ENCODE data around the gene SMARCA2. TPM values are rescaled to one million over a fixed set of nuclear protein-coding genes. Genes with fewer than 3 reads are reported as not detected.
A peak's percentile ranks its signal among the peaks of the same experiment; 100 is the strongest.

Gene SMARCA2
- polyA plus RNA-seq = 10 to 100 TPM; 20.1 to 41.4 (median 25.2) TPM

- peaks cover 28 to 43% of the 10 kb centered on the region in 2 donors for H3K4me1 Mint-ChIP-seq
- peak within 1 kb of the TSS; percentile 97 to 99 (median 99) for H3K4me3 Mint-ChIP-seq
- peak within 1 kb of the TSS; percentile 98 to 99 (median 99) for H3K27ac Mint-ChIP-seq
- H3K36me3 Mint-ChIP-seq = peaks cover 0 to 4% (median 0%) of the 10 kb centered on the region in 3 donors
- DNase-seq = peak; percentile 95 to 96 (median 96)
- H3K27me3 Mint-ChIP-seq (ENCODE audit: low read depth in 3 of 3) = peaks cover 18 to 32% (median 32%) of the 10 kb centered on the region in 3 donors
- no peaks in the 10 kb centered on the region for H3K9me3 Mint-ChIP-seq
Measured at GRCh38 chr9:2014696-2015580, at the start of gene SMARCA2. Gene SMARCA2, plus strand, starts transcription at chr9:2015347. Its CDS starts 13,676 bp downstream, at chr9:2029023.

GRCh38 chr9:1966725-1967366, 48.3 kb upstream of the SMARCA2 start:
- DNase-seq = no peak
- no peak overlapping the region for H3K27ac Mint-ChIP-seq
- H3K27me3 Mint-ChIP-seq (ENCODE audit: low read depth in 3 of 3) = peaks cover 0 to 7% (median 2%) of the 10 kb centered on the region in 3 donors
- no peaks in the 10 kb centered on the region for H3K4me1 Mint-ChIP-seq
- H3K9me3 Mint-ChIP-seq = peaks cover 0 to 2% (median 0%) of the 10 kb centered on the region in 6 donors
- H3K36me3 Mint-ChIP-seq = no peaks in the 10 kb centered on the region
- H3K4me3 Mint-ChIP-seq = no peak overlapping the region

GRCh38 chr9:1969160-1969559, 46.0 kb upstream of the SMARCA2 start:
- Mint-ChIP-seq H3K36me3 (no peaks in the 10 kb centered on the region), H3K4me1 (no peaks in the 10 kb centered on the region), H3K4me3 (no peak overlapping the region), H3K27ac (no peak overlapping the region), H3K27me3 (ENCODE audit: low read depth in 3 of 3) (peaks cover 0 to 4% (median 2%) of the 10 kb centered on the region in 3 donors), H3K9me3 (peaks cover 0 to 2% (median 0%) of the 10 kb centered on the region in 6 donors)
- no peak for DNase-seq

- Mint-ChIP-seq H3K4me1 (no peaks in the 10 kb centered on the region), H3K9me3 (peaks cover 0 to 2% (median 0%) of the 10 kb centered on the region in 6 donors), H3K4me3 (no peak overlapping the region), H3K27me3 (ENCODE audit: low read depth in 3 of 3) (peaks cover 0 to 2% (median 0%) of the 10 kb centered on the region in 3 donors), H3K36me3 (no peaks in the 10 kb centered on the region), H3K27ac (no peak overlapping the region)
- DNase-seq = no peak
Measured at GRCh38 chr9:1969898-1970297, 45.2 kb upstream of the SMARCA2 start.

- no peaks in the 10 kb centered on the region for H3K9me3 Mint-ChIP-seq
- H3K4me1 Mint-ChIP-seq = no peaks in the 10 kb centered on the region
- no peak for DNase-seq
- no peak overlapping the region for H3K4me3 Mint-ChIP-seq
- no peaks in the 10 kb centered on the region for H3K36me3 Mint-ChIP-seq
- H3K27me3 Mint-ChIP-seq (ENCODE audit: low read depth in 3 of 3) = peaks cover 0 to 2% (median 0%) of the 10 kb centered on the region in 3 donors
- no peak overlapping the region for H3K27ac Mint-ChIP-seq
Measured at GRCh38 chr9:1972672-1973071, 42.5 kb upstream of the SMARCA2 start.

GRCh38 chr9:1977026-1977425, 38.1 kb upstream of the SMARCA2 start:
- Mint-ChIP-seq H3K27ac (no peak overlapping the region), H3K4me3 (no peak overlapping the region), H3K36me3 (no peaks in the 10 kb centered on the region), H3K27me3 (ENCODE audit: low read depth in 3 of 3) (peaks cover 0 to 2% (median 0%) of the 10 kb centered on the region in 3 donors), H3K9me3 (no peaks in the 10 kb centered on the region), H3K4me1 (no peaks in the 10 kb centered on the region)
- no peak for DNase-seq

- no peaks in the 10 kb centered on the region for H3K36me3 Mint-ChIP-seq
- H3K4me3 Mint-ChIP-seq = no peak overlapping the region
- no peaks in the 10 kb centered on the region for H3K27me3 Mint-ChIP-seq (ENCODE audit: low read depth in 3 of 3)
- no peaks in the 10 kb centered on the region for H3K9me3 Mint-ChIP-seq
- no peak overlapping the region for H3K27ac Mint-ChIP-seq
- H3K4me1 Mint-ChIP-seq = no peaks in the 10 kb centered on the region
- no peak for DNase-seq
Measured at GRCh38 chr9:1978941-1979340, 36.2 kb upstream of the SMARCA2 start.

- no peaks in the 10 kb centered on the region for H3K4me1 Mint-ChIP-seq
- no peak overlapping the region for H3K4me3 Mint-ChIP-seq
- no peak overlapping the region for H3K27ac Mint-ChIP-seq
- H3K27me3 Mint-ChIP-seq (ENCODE audit: low read depth in 3 of 3) = no peaks in the 10 kb centered on the region
- no peak for DNase-seq
- H3K36me3 Mint-ChIP-seq = no peaks in the 10 kb centered on the region
- H3K9me3 Mint-ChIP-seq = no peaks in the 10 kb centered on the region
Measured at GRCh38 chr9:1979741-1980367, 35.3 kb upstream of the SMARCA2 start.

- Mint-ChIP-seq H3K36me3 (no peaks in the 10 kb centered on the region), H3K4me1 (no peaks in the 10 kb centered on the region), H3K4me3 (no peak overlapping the region), H3K9me3 (no peaks in the 10 kb centered on the region), H3K27me3 (ENCODE audit: low read depth in 3 of 3) (no peaks in the 10 kb centered on the region), H3K27ac (no peak overlapping the region)
- no peak for DNase-seq
Measured at GRCh38 chr9:1980387-1980786, 34.8 kb upstream of the SMARCA2 start.

- H3K4me1 Mint-ChIP-seq = no peaks in the 10 kb centered on the region
- peaks cover 0 to 1% (median 0%) of the 10 kb centered on the region in 3 donors for H3K27me3 Mint-ChIP-seq (ENCODE audit: low read depth in 3 of 3)
- H3K4me3 Mint-ChIP-seq = no peak overlapping the region
- H3K9me3 Mint-ChIP-seq = no peaks in the 10 kb centered on the region
- DNase-seq = no peak
- H3K27ac Mint-ChIP-seq = no peak overlapping the region
- H3K36me3 Mint-ChIP-seq = no peaks in the 10 kb centered on the region
Measured at GRCh38 chr9:1982074-1982473, 33.1 kb upstream of the SMARCA2 start.

GRCh38 chr9:1986341-1986740, 28.8 kb upstream of the SMARCA2 start:
- H3K4me3 Mint-ChIP-seq = no peak overlapping the region
- H3K4me1 Mint-ChIP-seq = no peaks in the 10 kb centered on the region
- peaks cover 0 to 1% (median 0%) of the 10 kb centered on the region in 3 donors for H3K27me3 Mint-ChIP-seq (ENCODE audit: low read depth in 3 of 3)
- no peak overlapping the region for H3K27ac Mint-ChIP-seq
- no peaks in the 10 kb centered on the region for H3K36me3 Mint-ChIP-seq
- no peak for DNase-seq
- no peaks in the 10 kb centered on the region for H3K9me3 Mint-ChIP-seq

GRCh38 chr9:1989500-1989899, 25.6 kb upstream of the SMARCA2 start:
- DNase-seq = no peak
- Mint-ChIP-seq H3K4me3 (no peak overlapping the region), H3K36me3 (no peaks in the 10 kb centered on the region), H3K4me1 (no peaks in the 10 kb centered on the region), H3K27ac (no peak overlapping the region), H3K27me3 (ENCODE audit: low read depth in 3 of 3) (peaks cover 0 to 2% (median 1%) of the 10 kb centered on the region in 3 donors), H3K9me3 (no peaks in the 10 kb centered on the region)

GRCh38 chr9:1994180-1994579, 21.0 kb upstream of the SMARCA2 start:
- Mint-ChIP-seq H3K9me3 (no peaks in the 10 kb centered on the region), H3K27ac (no peak overlapping the region), H3K27me3 (ENCODE audit: low read depth in 3 of 3) (peaks cover 0 to 8% (median 3%) of the 10 kb centered on the region in 3 donors), H3K4me3 (no peak overlapping the region), H3K4me1 (no peaks in the 10 kb centered on the region), H3K36me3 (no peaks in the 10 kb centered on the region)
- no peak for DNase-seq

- Mint-ChIP-seq H3K9me3 (no peaks in the 10 kb centered on the region), H3K36me3 (no peaks in the 10 kb centered on the region), H3K27me3 (ENCODE audit: low read depth in 3 of 3) (peaks cover 0 to 8% (median 3%) of the 10 kb centered on the region in 3 donors), H3K4me3 (no peak overlapping the region), H3K27ac (no peak overlapping the region), H3K4me1 (no peaks in the 10 kb centered on the region)
- no peak for DNase-seq
Measured at GRCh38 chr9:1995084-1995483, 20.1 kb upstream of the SMARCA2 start.

Measured in immature natural killer cell (primary cell).